Upper lobe of left lung (tissue), 6 donors: Measurements from ENCODE around the gene ARHGAP26. TPM values are rescaled to one million over a fixed set of nuclear protein-coding genes. Genes with fewer than 3 reads are reported as not detected.
A peak's percentile ranks its signal among the peaks of the same experiment; 100 is the strongest.

Experiments
- ATAC-seq, 2 donors: fragments of 200-7000 bp; cut with Tn5 transposase; one replicate each; pipeline ENCODE4 v1.9.1; 2022; ENCODE audit warnings: mild to moderate bottlenecking in 2 of 2, moderate library complexity in 2 of 2; ENCODE audit not compliant: low FRiP score in 2 of 2
- DNase-seq, 2 donors: peaks; one replicate each; pipeline ENCODE4 v3.0.0-alpha.2; 2019 to 2020
- H3K27ac ChIP-seq, 4 donors: fragments of 200-600 bp; sonication (generic); one replicate each; pipeline ENCODE4 v1.5.1; 2016 to 2019
- H3K27me3 ChIP-seq, 4 donors: fragments of 200-600 bp; sonication (generic); one replicate each; pipeline ENCODE4 v1.5.1; 2017 to 2019
- H3K36me3 ChIP-seq, 4 donors: fragments of 200-600 bp; sonication (generic); one replicate each; pipeline ENCODE4 v1.5.1; 2016 to 2019
- H3K4me1 ChIP-seq, 4 donors: fragments of 200-600 bp; sonication (generic); one replicate each; pipeline ENCODE4 v1.5.1; 2018 to 2019
- H3K4me3 ChIP-seq, 4 donors: fragments of 200-600 bp; sonication (generic); one replicate each; pipeline ENCODE4 v1.5.1; 2017 to 2019; ENCODE audit warnings: mild to moderate bottlenecking in 2 of 4, moderate library complexity in 1 of 4
- H3K9me3 ChIP-seq, 4 donors: fragments of 200-600 bp; sonication (generic); one replicate each; pipeline ENCODE4 v1.5.1; 2018 to 2019
- CTCF ChIP-seq, 6 experiments: fragments of 450-650 bp in 4 of 6; fragments of 200-600 bp in 2 of 6; sonication (generic) in 2 of 6; IDR thresholded peaks; one replicate each; pipeline ENCODE4 v1.5.1; 2016 to 2019; ENCODE audit warnings: antibody characterized with exemption in 6 of 6
- EP300 ChIP-seq, 4 donors: sonication (generic); formaldehyde crosslinking; IDR thresholded peaks; one replicate each; pipeline ENCODE4 v1.5.1; 2017; ENCODE audit warnings: antibody characterized with exemption in 4 of 4, control low read depth in 2 of 4
- POLR2A ChIP-seq, 4 donors: fragments of 450-650 bp; IDR thresholded peaks; one replicate each; pipeline ENCODE4 v1.5.1; 2016 to 2017; ENCODE audit warnings: antibody characterized with exemption in 4 of 4, mild to moderate bottlenecking in 2 of 4
- POLR2AphosphoS5 ChIP-seq, 2 donors: sonication (generic); formaldehyde crosslinking; IDR thresholded peaks; one replicate each; pipeline ENCODE4 v1.5.1; 2017; ENCODE audit warnings: antibody characterized with exemption in 2 of 2
- WGBS, 2 donors: methylation state at CpG; one replicate each; pipeline ENCODE4 v1.1.5; 2017 to 2018; 5-methylcytosine and 5-hydroxymethylcytosine counted together
- total RNA-seq, 6 donors: library from RNA; depleted of rRNA in 4 of 6; stranded (reverse); fragments of >200 nt in 4 of 6; gene quantifications; one replicate each; pipeline versions ENCODE4 v1.1.0 to v1.2.1, GENCODE V29; 2016 to 2021
- donor health status: DM: no; HTN: no; CAD: no; lungs with moderate emphysema.
- donor health status: DM: no; HTN: yes; CAD: no; lungs with severe emphysema.

The ARHGAP26 gene
- total RNA-seq, 6 donors from 2014 or later = 34.9 to 90.1 (median 38.9) TPM

DNA sequence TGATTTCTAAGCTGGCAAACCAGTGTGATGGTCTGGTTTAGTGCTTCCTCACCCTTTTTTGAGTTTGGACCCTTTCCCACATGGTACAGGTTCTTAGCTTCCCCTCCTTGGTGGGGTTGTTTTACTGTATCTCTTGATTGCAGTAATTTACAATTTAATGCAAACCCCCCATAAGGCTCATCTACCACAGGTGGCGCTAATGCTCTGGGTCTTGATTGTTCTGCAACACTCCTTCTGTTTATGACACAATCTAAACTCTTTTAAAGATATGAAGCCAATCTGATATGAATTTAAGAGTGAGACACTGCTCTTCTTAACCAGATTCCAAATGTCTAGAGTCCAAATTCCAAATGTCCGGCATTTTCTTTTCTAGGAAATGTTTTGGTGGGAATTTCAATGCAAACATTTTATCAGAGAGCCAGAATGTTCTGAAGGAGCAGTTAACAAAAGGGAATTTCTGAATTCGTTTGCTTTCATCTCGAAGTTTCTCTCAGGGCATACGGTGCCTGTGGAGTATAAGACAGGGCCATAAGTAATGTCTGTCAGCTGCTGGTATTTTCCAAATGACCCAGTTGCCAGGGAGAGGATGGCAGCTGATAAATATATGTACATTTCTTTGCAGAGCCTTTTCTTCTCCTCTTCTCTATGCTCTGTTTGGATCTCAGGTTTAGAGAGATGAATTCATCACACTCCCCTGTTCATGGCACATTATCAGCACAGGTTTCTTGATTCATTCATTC lies 246.8 kb downstream of the ARHGAP26 start:
- H3K9me3 ChIP-seq = no peaks in the 10 kb centered on the region
- DNase-seq (peak in 1 of 2 donors; percentile 40), ATAC-seq (no peak)
- H3K4me1 ChIP-seq = peaks cover 0 to 4% (median 0%) of the 10 kb centered on the region in 4 donors
- no peak overlapping the region for H3K27ac ChIP-seq
- no peak overlapping the region for H3K4me3 ChIP-seq
- no peak for TF ChIP-seq POLR2A (IDR thresholded peaks at IDR 0.05)
- TF ChIP-seq POLR2AphosphoS5 (IDR thresholded peaks at IDR 0.05) = no peak
- TF ChIP-seq CTCF (IDR thresholded peaks at IDR 0.05) = peak in 5 of 6 experiments; percentile 21 to 50 (median 44)
- 62 to 81% methylated on average over 5 of the region's 5 CpGs for WGBS, 2 donors
- no peaks in the 10 kb centered on the region for H3K27me3 ChIP-seq
- H3K36me3 ChIP-seq = peaks cover 0 to 3% (median 0%) of the 10 kb centered on the region in 4 donors

- 89 to 95% methylated on average over 1 of the region's 1 CpG for WGBS, 2 donors
- no peak overlapping the region for H3K27ac ChIP-seq
- no peak overlapping the region for H3K4me3 ChIP-seq
- DNase-seq (no peak), ATAC-seq (no peak)
- TF ChIP-seq POLR2AphosphoS5 (IDR thresholded peaks at IDR 0.05) (no peak), EP300 (IDR thresholded peaks at IDR 0.05) (no peak), POLR2A (IDR thresholded peaks at IDR 0.05) (no peak), CTCF (IDR thresholded peaks at IDR 0.05) (no peak)
- no peaks in the 10 kb centered on the region for H3K27me3 ChIP-seq
- peaks cover 0 to 4% (median 0%) of the 10 kb centered on the region in 4 donors for H3K4me1 ChIP-seq
- H3K9me3 ChIP-seq = no peaks in the 10 kb centered on the region
- H3K36me3 ChIP-seq = peaks cover 0 to 3% (median 0%) of the 10 kb centered on the region in 4 donors
Observed at GRCh38 chr5:143017541-143017940, 247.4 kb downstream of the ARHGAP26 start.

DNA sequence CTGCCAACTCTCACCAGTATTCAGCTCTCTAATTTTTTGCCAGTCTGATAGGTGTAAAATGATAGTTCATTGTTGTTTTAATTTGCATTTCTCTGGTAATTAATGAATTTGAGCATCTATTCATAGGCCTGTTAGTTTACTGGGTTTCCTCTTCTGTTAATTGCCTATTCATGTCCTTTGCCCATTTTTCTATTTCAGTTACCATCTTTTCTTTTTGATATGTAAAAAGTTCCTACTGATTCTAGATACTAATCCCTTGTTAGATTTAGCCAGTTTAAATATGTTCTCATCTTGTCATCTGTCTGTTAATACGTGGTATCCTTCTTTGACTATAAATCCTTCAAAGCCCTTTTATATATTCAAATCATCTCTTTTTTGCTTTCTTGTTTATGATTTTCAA lies 247.8 kb downstream of the ARHGAP26 start:
- ATAC-seq (no peak), DNase-seq (no peak)
- no peaks in the 10 kb centered on the region for H3K27me3 ChIP-seq
- peaks cover 0 to 4% (median 0%) of the 10 kb centered on the region in 4 donors for H3K4me1 ChIP-seq
- H3K27ac ChIP-seq = no peak overlapping the region
- WGBS, 2 donors = 97 to 100% methylated on average over 1 of the region's 1 CpG
- no peak overlapping the region for H3K4me3 ChIP-seq
- H3K36me3 ChIP-seq = peaks cover 0 to 3% (median 0%) of the 10 kb centered on the region in 4 donors
- no peaks in the 10 kb centered on the region for H3K9me3 ChIP-seq
- TF ChIP-seq CTCF (IDR thresholded peaks at IDR 0.05) (no peak), POLR2AphosphoS5 (IDR thresholded peaks at IDR 0.05) (no peak), EP300 (IDR thresholded peaks at IDR 0.05) (no peak), POLR2A (IDR thresholded peaks at IDR 0.05) (no peak)

GRCh38 chr5:143019157-143019556 lies 249.0 kb downstream of the ARHGAP26 start:
- ATAC-seq (no peak), DNase-seq (no peak)
- no peak overlapping the region for H3K27ac ChIP-seq
- no peaks in the 10 kb centered on the region for H3K9me3 ChIP-seq
- H3K4me1 ChIP-seq = peaks cover 5 to 11% (median 7%) of the 10 kb centered on the region in 4 donors
- H3K27me3 ChIP-seq = no peaks in the 10 kb centered on the region
- peaks cover 0 to 3% (median 0%) of the 10 kb centered on the region in 4 donors for H3K36me3 ChIP-seq
- TF ChIP-seq POLR2A (IDR thresholded peaks at IDR 0.05) = no peak
- no peak for TF ChIP-seq CTCF (IDR thresholded peaks at IDR 0.05)
- no peak for TF ChIP-seq POLR2AphosphoS5 (IDR thresholded peaks at IDR 0.05)
- no peak for TF ChIP-seq EP300 (IDR thresholded peaks at IDR 0.05)
- WGBS, 2 donors = 85 to 88% methylated on average over 4 of the region's 4 CpGs
- no peak overlapping the region for H3K4me3 ChIP-seq
